Urothelium cell line (cell line): ENCODE data around the gene WBP1L.
"Not testable (repeated sequence)": the region's sequence is repeated elsewhere in the genome, so short reads cannot be mapped to it uniquely, and the experiment has no call there.

Source experiments
- DNase-seq: peaks from one replicate; pipeline ENCODE4 v3.0.0; 2011; ENCODE audit warnings: low spot score, mixed read lengths
- FAIRE-seq: peaks from 2 replicates; lab custom pipeline; 2011; peaks lifted over from hg19 to GRCh38; lab: Jason Lieb, UNC

Gene WBP1L

DNA sequence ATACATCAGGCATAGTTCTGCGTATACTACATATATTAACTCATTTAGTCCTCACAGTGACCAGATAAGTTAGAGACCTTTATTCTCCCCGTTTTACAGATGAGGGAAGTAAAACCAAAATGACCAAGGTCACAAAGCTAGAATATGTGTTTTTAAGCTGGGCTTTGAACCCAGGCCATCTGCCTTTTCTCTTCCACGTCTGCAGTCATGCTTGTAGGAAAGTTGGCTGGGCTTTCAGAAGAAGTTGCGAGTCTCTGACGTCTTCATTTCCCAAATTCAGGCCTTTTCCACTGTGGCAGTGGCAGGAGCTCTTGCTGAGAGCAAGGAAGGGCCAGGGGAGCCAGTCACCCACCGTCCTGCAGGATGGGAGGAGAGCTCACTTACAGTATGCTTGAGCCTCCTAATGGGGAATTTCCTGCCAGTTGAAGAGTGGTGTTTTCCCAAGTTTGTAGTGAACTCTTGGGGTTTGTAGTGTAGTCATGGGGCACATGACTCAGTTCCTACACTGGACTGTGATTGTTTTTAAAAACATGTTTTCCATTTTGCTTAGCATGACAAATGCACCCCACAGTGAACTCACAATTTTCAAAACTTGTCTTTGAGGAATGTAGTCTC lies 59.3 kb downstream of the WBP1L start:
- no peak for FAIRE-seq
- no peak for DNase-seq

- no peak for FAIRE-seq
Observed at GRCh38 chr10:102804382-102805055, 60.8 kb downstream of the WBP1L start.

GRCh38 chr10:102808380-102808779 lies 64.6 kb downstream of the WBP1L start:
- FAIRE-seq (no peak), DNase-seq (no peak)

More at GRCh38 chr10:102804382-102805055, 60.8 kb downstream of the WBP1L start:
- DNase-seq: no peak

DNA sequence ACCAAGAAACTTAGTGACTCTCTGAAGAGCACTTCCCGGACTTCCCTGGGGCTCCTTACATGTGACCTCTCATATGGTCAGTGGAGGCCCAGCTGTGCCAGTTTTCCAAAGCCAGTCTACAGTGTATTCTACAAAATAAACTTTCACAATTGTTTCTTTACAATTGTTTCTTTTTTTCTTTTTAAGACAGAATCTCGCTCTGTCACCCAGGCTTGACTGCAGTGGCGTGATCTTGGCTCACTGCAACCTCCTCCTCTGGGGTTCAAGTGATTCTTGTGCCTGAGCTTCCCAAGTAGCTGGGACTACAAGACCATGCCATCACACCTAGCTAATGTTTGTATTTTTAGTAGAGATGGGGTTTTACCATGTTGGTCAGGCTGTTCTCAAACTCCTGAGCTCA lies 67.6 kb downstream of the WBP1L start:
- DNase-seq: no peak
- no peak for FAIRE-seq

- FAIRE-seq: no peak
Observed at GRCh38 chr10:102812231-102812876, 68.6 kb downstream of the WBP1L start.

GRCh38 chr10:102813017-102813541 lies 69.3 kb downstream of the WBP1L start:
- DNase-seq: no peak
- FAIRE-seq: no peak

More at GRCh38 chr10:102812231-102812876, 68.6 kb downstream of the WBP1L start:
- DNase-seq: no peak

- no peak for FAIRE-seq
- no peak for DNase-seq
Observed at GRCh38 chr10:102813734-102814452, 70.1 kb downstream of the WBP1L start.

GRCh38 chr10:102814453-102814871 lies 70.7 kb downstream of the WBP1L start:
- FAIRE-seq (no peak), DNase-seq (no peak)

GRCh38 chr10:102814873-102815661 lies 71.3 kb downstream of the WBP1L start:
- DNase-seq: no peak
- FAIRE-seq: no peak

DNA sequence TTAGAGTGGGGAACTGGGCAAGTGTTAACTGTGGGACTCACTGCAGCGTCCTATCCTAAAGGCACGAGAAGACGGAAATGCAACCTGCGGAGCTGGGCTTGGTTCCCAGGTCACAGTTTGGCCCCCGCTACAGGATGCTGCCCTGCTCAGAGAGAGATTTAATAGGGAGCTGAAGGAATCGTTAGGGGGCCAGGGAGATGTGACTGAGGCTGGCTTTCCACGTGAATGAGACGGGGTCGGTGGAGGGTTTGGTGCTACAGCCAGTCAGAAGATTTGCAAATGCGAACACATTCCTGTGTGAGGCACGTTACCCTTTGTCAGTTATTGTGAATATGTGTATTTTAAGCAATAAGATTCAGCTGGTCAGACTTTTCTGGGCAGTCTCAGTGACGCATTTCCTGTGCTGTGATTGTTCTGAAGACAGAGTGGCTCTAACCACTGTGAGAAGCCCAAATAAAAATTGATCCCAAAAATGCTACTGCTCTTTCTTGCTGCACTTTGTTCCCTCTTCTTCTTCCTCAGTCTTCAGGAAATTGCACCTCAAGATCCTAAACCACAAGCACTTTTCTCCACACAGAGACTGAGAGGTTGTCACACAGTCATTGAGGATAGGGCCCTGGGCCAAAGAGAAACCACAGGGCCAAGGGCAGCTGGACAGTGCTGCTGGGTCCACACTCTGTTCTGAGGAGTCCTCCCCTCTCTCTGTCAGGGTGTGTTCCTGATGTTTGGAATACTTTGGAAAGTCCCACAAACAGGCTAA lies 72.2 kb downstream of the WBP1L start:
- no peak for FAIRE-seq
- no peak for DNase-seq

DNA sequence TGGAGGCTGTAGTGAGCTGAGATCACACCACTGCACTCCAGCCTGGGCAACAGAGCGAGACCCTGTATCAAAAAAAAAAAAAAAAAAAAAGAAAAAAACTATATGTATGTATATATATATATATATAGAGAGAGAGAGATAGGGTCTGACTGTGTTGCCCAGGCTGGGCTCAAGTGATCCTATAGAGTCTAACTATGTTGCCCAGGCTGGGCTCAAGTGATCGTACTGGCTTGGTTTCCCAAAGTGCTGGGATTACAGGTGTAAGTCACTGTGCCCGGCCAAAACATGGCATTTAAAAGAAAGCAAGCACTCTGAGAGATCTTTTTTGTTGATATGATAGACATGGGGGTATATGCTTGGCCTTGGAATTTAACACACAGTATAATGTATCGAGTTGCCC lies 73.4 kb downstream of the WBP1L start:
- DNase-seq (no peak), FAIRE-seq (no peak)

DNA sequence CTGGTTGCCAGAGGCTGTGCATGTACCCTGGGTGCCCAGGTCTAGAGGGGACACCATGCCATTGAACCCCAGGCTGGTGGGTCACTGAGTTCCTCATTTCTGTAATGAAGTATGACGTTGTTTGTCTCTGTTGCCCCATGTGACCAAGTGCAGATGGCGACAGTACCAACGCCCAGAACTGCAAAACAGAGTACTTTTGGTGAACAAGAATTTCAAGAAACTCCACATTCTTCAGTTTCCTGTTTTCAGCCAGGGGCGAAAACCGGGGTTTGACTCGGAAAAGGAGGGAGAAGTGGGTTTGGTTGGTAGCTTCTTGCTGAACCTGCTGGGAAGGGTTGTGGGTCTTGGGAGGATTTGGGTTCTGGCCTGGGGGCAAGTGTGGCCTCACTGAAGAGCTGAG lies 75.3 kb downstream of the WBP1L start:
- FAIRE-seq: no peak
- no peak for DNase-seq

DNA sequence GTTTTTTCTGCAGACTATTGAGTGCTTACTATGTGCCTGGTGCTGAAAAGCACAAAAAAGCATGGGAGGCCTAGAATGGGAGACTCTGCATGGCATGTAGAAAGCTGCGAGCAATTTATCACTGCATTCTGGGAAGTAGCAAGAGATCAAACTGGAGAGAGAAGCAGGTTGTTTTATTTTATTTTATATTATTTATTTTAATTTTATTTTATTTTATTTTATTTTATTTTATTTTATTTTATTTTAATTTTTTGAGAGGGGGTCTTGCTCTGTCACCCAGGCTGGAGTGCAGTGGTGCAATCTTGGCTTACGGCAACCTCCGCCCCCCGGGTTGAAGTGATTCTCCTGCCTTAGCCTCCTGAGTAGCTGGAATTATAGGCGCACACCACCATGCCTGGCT lies 76.3 kb downstream of the WBP1L start:
- DNase-seq, FAIRE-seq: not testable (repeated sequence)

- DNase-seq: no peak
- no peak for FAIRE-seq
Observed at GRCh38 chr10:102822222-102822621, 78.5 kb downstream of the WBP1L start.

GRCh38 chr10:102824664-102825063 lies 80.9 kb downstream of the WBP1L start:
- DNase-seq (no peak), FAIRE-seq (no peak)

- no peak for DNase-seq
- no peak for FAIRE-seq
Observed at GRCh38 chr10:102826148-102826796, 82.5 kb downstream of the WBP1L start.

- FAIRE-seq (no peak), DNase-seq (no peak)
Observed at GRCh38 chr10:102827597-102827975, 83.8 kb downstream of the WBP1L start.

DNA sequence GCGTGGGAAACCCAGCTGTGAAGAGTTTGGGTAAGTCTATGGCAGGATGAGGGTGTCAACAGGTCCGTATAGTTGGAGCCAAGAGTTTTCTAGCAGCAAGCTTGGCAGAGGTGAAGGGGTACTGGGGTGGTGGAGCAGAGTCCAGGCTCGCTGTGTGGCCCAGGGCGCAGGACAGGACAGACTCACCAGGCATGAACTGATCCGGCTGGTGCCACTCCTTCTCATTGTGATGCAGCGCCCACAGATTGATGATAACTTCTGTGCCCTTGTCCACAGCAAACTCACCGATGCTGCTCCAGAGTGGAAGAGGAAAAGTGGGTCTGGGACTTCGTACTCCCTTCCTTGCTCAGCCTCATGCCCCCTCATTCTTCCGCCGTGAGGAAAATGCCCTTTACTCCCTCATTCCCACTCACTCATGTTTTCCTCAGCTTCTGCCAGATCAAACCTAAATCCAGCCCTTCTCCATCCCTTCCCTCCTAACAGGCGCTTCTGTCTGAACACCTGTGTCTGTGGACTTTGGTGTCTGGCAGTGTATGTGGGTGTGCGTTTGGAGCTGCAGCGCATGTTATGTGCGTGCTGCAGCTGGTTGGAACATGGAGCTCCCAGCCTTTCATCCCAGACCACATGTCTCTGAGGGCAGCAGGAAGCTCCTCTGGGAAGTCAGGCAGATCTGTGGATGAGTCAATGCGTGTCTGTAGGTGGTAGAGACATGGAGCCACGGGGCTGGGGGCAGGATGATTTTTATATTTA lies 87.7 kb downstream of the WBP1L start:
- DNase-seq (no peak), FAIRE-seq (no peak)

DNA sequence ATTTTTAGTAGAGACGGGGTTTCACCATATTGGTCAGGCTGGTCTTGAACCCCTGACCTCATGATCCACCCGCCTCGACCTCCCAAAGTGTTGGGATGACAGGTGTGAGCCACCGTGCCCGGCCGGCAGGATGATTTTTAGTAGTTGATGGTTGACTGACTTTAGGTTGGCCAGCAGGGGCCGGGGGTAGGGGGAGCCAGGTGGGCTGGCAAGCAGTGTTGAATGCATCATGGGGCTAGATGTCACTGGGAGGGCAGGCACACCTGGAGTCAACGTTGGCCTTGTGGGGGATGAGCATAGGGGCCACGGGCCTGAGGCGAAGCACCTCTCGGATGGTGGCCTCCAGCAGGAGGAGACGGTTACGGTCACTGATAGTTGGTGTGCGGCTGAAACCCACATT lies 88.5 kb downstream of the WBP1L start:
- FAIRE-seq (no peak), DNase-seq (no peak)
